GM23338 (cell line): ENCODE data around the gene RNU1-3.
"Not testable (repeated sequence)": the region's sequence is repeated elsewhere in the genome, so short reads cannot be mapped to it uniquely, and the experiment has no call there.

Source experiments
- CREB1 ChIP-seq: fragments of 250-450 bp; sonication (Bioruptor Pico); IDR thresholded peaks from 2 replicates; pipeline ENCODE4 v1.5.0; 2020; ENCODE audit warnings: low read depth, mild to moderate bottlenecking, moderate library complexity
- EZH2 ChIP-seq: fragments of 200-600 bp; sonication (generic); IDR thresholded peaks from one replicate; pipeline ENCODE4 v1.8.0; 2017; ENCODE audit warnings: antibody characterized with exemption, mild to moderate bottlenecking, low read depth; ENCODE audit not compliant: unreplicated experiment
- EZH2phosphoT487 ChIP-seq: fragments of 200-600 bp; sonication (generic); IDR thresholded peaks from one replicate; pipeline ENCODE4 v1.8.1; 2018; ENCODE audit warnings: antibody characterized with exemption; ENCODE audit not compliant: unreplicated experiment
- JUNB ChIP-seq: IDR thresholded peaks from one replicate; pipeline ENCODE4 v1.6.1; 2016; ENCODE audit warnings: antibody characterized with exemption; ENCODE audit not compliant: unreplicated experiment
- POLR2AphosphoS5 ChIP-seq: IDR thresholded peaks from 2 replicates; pipeline ENCODE4 v1.6.1; 2016; ENCODE audit warnings: antibody characterized with exemption, low read depth
- STAT1 ChIP-seq: IDR thresholded peaks from one replicate; pipeline ENCODE4 v1.6.1; 2016; ENCODE audit warnings: antibody characterized with exemption; ENCODE audit not compliant: unreplicated experiment
- TF ChIP-seq, protein P1 (sequence below), 2 experiments: fragments of 200-600 bp in 1 of 2; sonication (generic) in 1 of 2; conservative IDR thresholded peaks; 2 replicates each; pipeline versions ENCODE4 v1.5.1 to v1.6.1; 2016 to 2017; ENCODE audit warnings: antibody characterized with exemption in 2 of 2, low read depth in 2 of 2, mild to moderate bottlenecking in 2 of 2, moderate library complexity in 1 of 2
- TF ChIP-seq, protein P2 (sequence below): IDR thresholded peaks from 2 replicates; pipeline ENCODE4 v1.6.1; 2016; ENCODE audit warnings: antibody characterized with exemption
- TF ChIP-seq, protein P3 (sequence below): IDR thresholded peaks from one replicate; pipeline ENCODE4 v1.6.1; 2018; ENCODE audit warnings: antibody characterized with exemption; ENCODE audit not compliant: unreplicated experiment

DNA sequence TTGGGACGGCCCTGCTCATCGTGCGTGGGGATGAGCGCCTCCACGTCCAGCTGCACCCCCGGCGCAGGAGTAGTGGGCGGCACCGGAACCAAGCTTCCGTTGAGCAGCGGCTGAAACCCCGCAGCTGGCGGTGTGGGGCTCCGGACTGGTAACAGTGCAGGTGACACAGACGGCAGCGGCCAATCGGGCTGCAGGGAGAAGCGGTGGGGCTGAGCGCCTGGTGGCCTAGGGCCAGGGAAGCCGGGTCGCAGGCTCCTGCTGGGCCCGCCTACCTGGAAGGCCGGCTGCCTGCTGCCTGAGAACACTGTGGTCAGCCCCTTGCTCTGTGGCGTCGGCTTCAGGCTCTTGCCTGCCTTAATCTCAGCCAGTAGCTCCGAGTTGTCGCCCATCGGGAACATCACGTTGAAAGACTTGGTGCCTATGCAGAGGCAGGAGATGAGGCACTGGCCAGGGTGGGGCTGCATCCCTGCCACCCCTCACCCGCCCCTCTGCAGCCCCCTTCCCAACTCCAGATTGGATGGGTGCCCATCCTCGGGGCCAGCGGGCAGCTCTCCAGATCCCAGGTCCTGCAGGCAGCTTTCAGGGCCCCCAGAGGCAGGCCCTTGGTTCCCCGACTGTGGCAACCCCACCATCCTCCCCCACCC, 29.9 kb upstream of the RNU1-3 start:
- not testable (repeated sequence) for TF ChIP-seq EZH2phosphoT487, POLR2AphosphoS5, EZH2, CREB1, STAT1, JUNB
- TF ChIP-seq, protein P1, sequence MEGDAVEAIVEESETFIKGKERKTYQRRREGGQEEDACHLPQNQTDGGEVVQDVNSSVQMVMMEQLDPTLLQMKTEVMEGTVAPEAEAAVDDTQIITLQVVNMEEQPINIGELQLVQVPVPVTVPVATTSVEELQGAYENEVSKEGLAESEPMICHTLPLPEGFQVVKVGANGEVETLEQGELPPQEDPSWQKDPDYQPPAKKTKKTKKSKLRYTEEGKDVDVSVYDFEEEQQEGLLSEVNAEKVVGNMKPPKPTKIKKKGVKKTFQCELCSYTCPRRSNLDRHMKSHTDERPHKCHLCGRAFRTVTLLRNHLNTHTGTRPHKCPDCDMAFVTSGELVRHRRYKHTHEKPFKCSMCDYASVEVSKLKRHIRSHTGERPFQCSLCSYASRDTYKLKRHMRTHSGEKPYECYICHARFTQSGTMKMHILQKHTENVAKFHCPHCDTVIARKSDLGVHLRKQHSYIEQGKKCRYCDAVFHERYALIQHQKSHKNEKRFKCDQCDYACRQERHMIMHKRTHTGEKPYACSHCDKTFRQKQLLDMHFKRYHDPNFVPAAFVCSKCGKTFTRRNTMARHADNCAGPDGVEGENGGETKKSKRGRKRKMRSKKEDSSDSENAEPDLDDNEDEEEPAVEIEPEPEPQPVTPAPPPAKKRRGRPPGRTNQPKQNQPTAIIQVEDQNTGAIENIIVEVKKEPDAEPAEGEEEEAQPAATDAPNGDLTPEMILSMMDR (conservative IDR thresholded peaks at IDR 0.05; ENCODE audit: low read depth in 2 of 2) = not testable (repeated sequence)
- TF ChIP-seq, protein P2, sequence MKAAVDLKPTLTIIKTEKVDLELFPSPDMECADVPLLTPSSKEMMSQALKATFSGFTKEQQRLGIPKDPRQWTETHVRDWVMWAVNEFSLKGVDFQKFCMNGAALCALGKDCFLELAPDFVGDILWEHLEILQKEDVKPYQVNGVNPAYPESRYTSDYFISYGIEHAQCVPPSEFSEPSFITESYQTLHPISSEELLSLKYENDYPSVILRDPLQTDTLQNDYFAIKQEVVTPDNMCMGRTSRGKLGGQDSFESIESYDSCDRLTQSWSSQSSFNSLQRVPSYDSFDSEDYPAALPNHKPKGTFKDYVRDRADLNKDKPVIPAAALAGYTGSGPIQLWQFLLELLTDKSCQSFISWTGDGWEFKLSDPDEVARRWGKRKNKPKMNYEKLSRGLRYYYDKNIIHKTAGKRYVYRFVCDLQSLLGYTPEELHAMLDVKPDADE = not testable (repeated sequence)
- TF ChIP-seq, protein P3, sequence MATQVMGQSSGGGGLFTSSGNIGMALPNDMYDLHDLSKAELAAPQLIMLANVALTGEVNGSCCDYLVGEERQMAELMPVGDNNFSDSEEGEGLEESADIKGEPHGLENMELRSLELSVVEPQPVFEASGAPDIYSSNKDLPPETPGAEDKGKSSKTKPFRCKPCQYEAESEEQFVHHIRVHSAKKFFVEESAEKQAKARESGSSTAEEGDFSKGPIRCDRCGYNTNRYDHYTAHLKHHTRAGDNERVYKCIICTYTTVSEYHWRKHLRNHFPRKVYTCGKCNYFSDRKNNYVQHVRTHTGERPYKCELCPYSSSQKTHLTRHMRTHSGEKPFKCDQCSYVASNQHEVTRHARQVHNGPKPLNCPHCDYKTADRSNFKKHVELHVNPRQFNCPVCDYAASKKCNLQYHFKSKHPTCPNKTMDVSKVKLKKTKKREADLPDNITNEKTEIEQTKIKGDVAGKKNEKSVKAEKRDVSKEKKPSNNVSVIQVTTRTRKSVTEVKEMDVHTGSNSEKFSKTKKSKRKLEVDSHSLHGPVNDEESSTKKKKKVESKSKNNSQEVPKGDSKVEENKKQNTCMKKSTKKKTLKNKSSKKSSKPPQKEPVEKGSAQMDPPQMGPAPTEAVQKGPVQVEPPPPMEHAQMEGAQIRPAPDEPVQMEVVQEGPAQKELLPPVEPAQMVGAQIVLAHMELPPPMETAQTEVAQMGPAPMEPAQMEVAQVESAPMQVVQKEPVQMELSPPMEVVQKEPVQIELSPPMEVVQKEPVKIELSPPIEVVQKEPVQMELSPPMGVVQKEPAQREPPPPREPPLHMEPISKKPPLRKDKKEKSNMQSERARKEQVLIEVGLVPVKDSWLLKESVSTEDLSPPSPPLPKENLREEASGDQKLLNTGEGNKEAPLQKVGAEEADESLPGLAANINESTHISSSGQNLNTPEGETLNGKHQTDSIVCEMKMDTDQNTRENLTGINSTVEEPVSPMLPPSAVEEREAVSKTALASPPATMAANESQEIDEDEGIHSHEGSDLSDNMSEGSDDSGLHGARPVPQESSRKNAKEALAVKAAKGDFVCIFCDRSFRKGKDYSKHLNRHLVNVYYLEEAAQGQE = not testable (repeated sequence)
